HCT116 (cell line): ENCODE measurements around the gene DYNC2H1. TPM values are rescaled to one million over a fixed set of nuclear protein-coding genes. Genes with fewer than 3 reads are reported as not detected.

Source experiments
- ATAC-seq: fragments of 200-7000 bp; cut with Tn5 transposase; 2 replicates; pipeline ENCODE4 v1.9.1; 2020; ENCODE audit warnings: mild to moderate bottlenecking, moderate library complexity
- BruUV-seq: library from RNA; stranded (reverse); fragments of 400-500 nt; replicated peaks from 2 replicates; lab custom pipeline; 2021; lab: Mats Ljungman, UMichigan
- CTCF ChIA-PET: fragments of 300-600 bp; sonication (Branson Sonifier 250); formaldehyde crosslinking; loops from one replicate; lab custom pipeline; 2021; ENCODE audit warnings: antibody characterized with exemption; lab: Charles Lee
- POLR2A ChIA-PET: fragments of 300-600, 350-600 bp; sonication (Branson Sonifier 250); formaldehyde crosslinking; loops from one replicate; lab custom pipeline; 2021; ENCODE audit warnings: antibody characterized with exemption; lab: Charles Lee
- RAD21 ChIA-PET, 2 experiments: fragments of 300-600 bp; sonication (Branson Sonifier 250); formaldehyde crosslinking; loops; one replicate each; lab custom pipeline; 2023; ENCODE audit warnings: low total read pairs in 2 of 2; ENCODE audit not compliant: uncharacterized antibody in 2 of 2, unreplicated experiment in 2 of 2, low non-redundant PET in 1 of 2; lab: Charles Lee
- DNase-seq: peaks from one replicate; pipeline ENCODE4 v3.0.0-alpha.2; 2010; ENCODE audit warnings: low read depth, low spot score
- H2AFZ ChIP-seq: fragments of 200-600 bp; shearing (Covaris generic), sonication (generic); 2 replicates; pipeline ENCODE4 v1.6.1; 2017; ENCODE audit warnings: low read depth, mixed run types, mixed read lengths, antibody characterized with exemption, low read length; ENCODE audit not compliant: poor library complexity, severe bottlenecking
- H3K27ac ChIP-seq: 2 replicates; pipeline ENCODE4 v1.5.1; 2012; ENCODE audit warnings: low read depth, low read length
- H3K27me3 ChIP-seq: fragments of 200-600 bp; sonication (generic); 2 replicates; pipeline ENCODE4 v1.6.1; 2016; ENCODE audit warnings: mixed run types, low read length, mixed read lengths; ENCODE audit not compliant: insufficient read depth
- H3K36me3 ChIP-seq, 2 experiments: fragments of 200-500 bp in 1 of 2; fragments of 200-600 bp in 1 of 2; sonication (Bioruptor generic) in 1 of 2; sonication (generic) in 1 of 2; 2 replicates each; pipeline versions ENCODE4 v1.5.1 to v1.6.1; 2014 to 2016; ENCODE audit warnings: low read length in 2 of 2, inconsistent platforms in 1 of 2, mixed read lengths in 1 of 2, mixed run types in 1 of 2; ENCODE audit not compliant: insufficient read depth in 2 of 2, control insufficient read depth in 1 of 2
- H3K4me1 ChIP-seq, 2 experiments: fragments of 200-600 bp in 1 of 2; sonication (generic) in 1 of 2; 2 replicates each; pipeline versions ENCODE4 v1.5.1 to v1.6.1; 2012 to 2017; ENCODE audit warnings: low read length in 2 of 2, inconsistent platforms in 1 of 2, mild to moderate bottlenecking in 1 of 2, mixed read lengths in 1 of 2, mixed run types in 1 of 2, moderate library complexity in 1 of 2; ENCODE audit not compliant: insufficient read depth in 2 of 2, control insufficient read depth in 1 of 2
- H3K4me2 ChIP-seq: fragments of 200-600 bp; sonication (generic); 2 replicates; pipeline ENCODE4 v1.6.1; 2017; ENCODE audit warnings: mixed run types, low read length, mixed read lengths
- H3K4me3 ChIP-seq, 2 experiments: fragments of 200-600 bp in 1 of 2; sonication (generic) in 1 of 2; replicated peaks in 1 of 2; 2 replicates each; pipeline ENCODE4 v1.5.1; 2011 to 2016; ENCODE audit warnings: low read length in 2 of 2, control low read depth in 1 of 2, low read depth in 1 of 2, mild to moderate bottlenecking in 1 of 2, mixed read lengths in 1 of 2, mixed run types in 1 of 2
- H3K79me2 ChIP-seq: fragments of 200-600 bp; sonication (generic); 2 replicates; pipeline ENCODE4 v1.6.1; 2017; ENCODE audit warnings: mild to moderate bottlenecking, mixed run types, low read length, moderate library complexity, mixed read lengths; ENCODE audit not compliant: insufficient read depth
- H3K9ac ChIP-seq: fragments of 200-600 bp; sonication (generic); 2 replicates; pipeline ENCODE4 v1.6.1; 2016; ENCODE audit warnings: low read length, mixed read lengths
- H3K9me2 ChIP-seq: fragments of 200-600 bp; sonication (generic), shearing (Covaris generic); 2 replicates; pipeline ENCODE4 v1.6.1; 2017; ENCODE audit warnings: mixed run types, mild to moderate bottlenecking, moderate library complexity; ENCODE audit not compliant: insufficient read depth
- H3K9me3 ChIP-seq, 2 experiments: fragments of 200-500 bp in 1 of 2; fragments of 200-600 bp in 1 of 2; sonication (Bioruptor generic) in 1 of 2; sonication (generic) in 1 of 2; 2 replicates each; pipeline ENCODE4 v1.6.1; 2014 to 2017; ENCODE audit warnings: low read length in 2 of 2, mixed read lengths in 2 of 2, inconsistent platforms in 1 of 2, low read depth in 1 of 2, mild to moderate bottlenecking in 1 of 2, mixed run types in 1 of 2, moderate library complexity in 1 of 2; ENCODE audit not compliant: control insufficient read depth in 1 of 2, insufficient read depth in 1 of 2
- H4K20me1 ChIP-seq: fragments of 200-600 bp; sonication (generic), shearing (Covaris generic); 2 replicates; pipeline ENCODE4 v1.6.1; 2017; ENCODE audit warnings: mixed run types, mild to moderate bottlenecking, moderate library complexity; ENCODE audit not compliant: insufficient read depth
- ATF3 ChIP-seq: IDR thresholded peaks from 2 replicates; pipeline ENCODE4 v1.6.1; 2012
- CBX3 ChIP-seq: IDR thresholded peaks from 2 replicates; pipeline ENCODE4 v1.6.1; 2012; ENCODE audit warnings: low read depth
- CEBPB ChIP-seq: IDR thresholded peaks from 2 replicates; pipeline ENCODE4 v1.6.1; 2012; ENCODE audit warnings: low read depth
- ELF1 ChIP-seq: IDR thresholded peaks from 2 replicates; pipeline ENCODE4 v1.6.1; 2012; ENCODE audit warnings: low read depth, borderline replicate concordance
- EZH2 ChIP-seq: fragments of 200-600 bp; sonication (generic); IDR thresholded peaks from 2 replicates; pipeline ENCODE4 v1.6.1; 2017; ENCODE audit warnings: antibody characterized with exemption, mixed run types
- EZH2phosphoT487 ChIP-seq: fragments of 200-600 bp; IDR thresholded peaks from 2 replicates; pipeline ENCODE4 v1.6.1; 2018; ENCODE audit warnings: antibody characterized with exemption, borderline replicate concordance
- JUND ChIP-seq: IDR thresholded peaks from 2 replicates; pipeline ENCODE4 v1.6.1; 2012
- POLR2AphosphoS5 ChIP-seq: IDR thresholded peaks from 2 replicates; pipeline ENCODE4 v1.6.1; 2011; ENCODE audit warnings: mild to moderate bottlenecking, low read depth, low read length, moderate library complexity
- RAD21 ChIP-seq: IDR thresholded peaks from 2 replicates; pipeline ENCODE4 v1.6.1; 2012; ENCODE audit warnings: low read depth, mild to moderate bottlenecking
- SIN3A ChIP-seq: IDR thresholded peaks from 2 replicates; pipeline ENCODE4 v1.6.1; 2012; ENCODE audit warnings: low read depth
- SP1 ChIP-seq: IDR thresholded peaks from 2 replicates; pipeline ENCODE4 v1.6.1; 2012; ENCODE audit warnings: low read depth
- SRF ChIP-seq: IDR thresholded peaks from 2 replicates; pipeline ENCODE4 v1.6.1; 2012; ENCODE audit warnings: low read depth
- YY1 ChIP-seq: IDR thresholded peaks from 2 replicates; pipeline ENCODE4 v1.6.1; 2011; ENCODE audit warnings: low read length, low read depth, moderate library complexity, mild to moderate bottlenecking; ENCODE audit not compliant: insufficient replicate concordance; ENCODE audit errors: extremely low read depth
- ZFX ChIP-seq: fragments of 450-650 bp; IDR thresholded peaks from 2 replicates; pipeline ENCODE4 v1.6.1; 2017
- ZNF274 ChIP-seq: fragments of 200-500 bp; sonication (Bioruptor generic); IDR thresholded peaks from 2 replicates; pipeline ENCODE4 v1.6.1; 2014; ENCODE audit warnings: mild to moderate bottlenecking, low read depth, low read length, inconsistent platforms
- intact Hi-C: fragments of 100-400 bp; cut with micrococcal nuclease; formaldehyde crosslinking; loops from 2 replicates; pipeline ENCODE4 v1.10.0; 2022
- total RNA-seq: library from RNA; stranded (reverse); gene quantifications from one replicate; pipeline ENCODE4 v1.2.1, GENCODE V29; 2021; ENCODE audit not compliant: unreplicated experiment
- TF ChIP-seq, protein P1 (sequence below): IDR thresholded peaks from 2 replicates; pipeline ENCODE4 v1.6.1; 2011; ENCODE audit warnings: mild to moderate bottlenecking, low read length, moderate library complexity; ENCODE audit not compliant: insufficient replicate concordance; ENCODE audit errors: extremely low read depth

The DYNC2H1 gene
- total RNA-seq, 1 experiment from 2014 or later: 1.5 TPM

GRCh38 chr11:103494491-103494890 is 385.3 kb downstream of the DYNC2H1 start (continued):
- TF ChIP-seq JUND: no peak
- TF ChIP-seq ATF3: no peak
- TF ChIP-seq SP1: no peak
- no peak for TF ChIP-seq CEBPB
- no peak for TF ChIP-seq ZFX
- TF ChIP-seq SIN3A: no peak
- no peak for TF ChIP-seq ELF1

- DNase-seq: no peak
- no peak overlapping the region for H3K4me3 ChIP-seq
- no peaks in the 10 kb centered on the region for H3K79me2 ChIP-seq
- H3K4me1 ChIP-seq: no peaks in the 10 kb centered on the region
- intact Hi-C loops: no loop called here
- no peak overlapping the region for H3K4me2 ChIP-seq
- no peaks in the 10 kb centered on the region for H3K27me3 ChIP-seq
- TF ChIP-seq SRF: no peak
- no peak for TF ChIP-seq YY1
- TF ChIP-seq JUND: no peak
- TF ChIP-seq SP1: no peak
- TF ChIP-seq EZH2: no peak
- no peak for TF ChIP-seq SIN3A
- TF ChIP-seq ATF3: no peak
- no peak for TF ChIP-seq EZH2phosphoT487
- no peak for TF ChIP-seq ELF1
- no peak for TF ChIP-seq RAD21
- TF ChIP-seq CBX3: no peak
- no peak for TF ChIP-seq CEBPB
- no peak for TF ChIP-seq POLR2AphosphoS5
- TF ChIP-seq ZNF274: no peak
- TF ChIP-seq, protein P1, sequence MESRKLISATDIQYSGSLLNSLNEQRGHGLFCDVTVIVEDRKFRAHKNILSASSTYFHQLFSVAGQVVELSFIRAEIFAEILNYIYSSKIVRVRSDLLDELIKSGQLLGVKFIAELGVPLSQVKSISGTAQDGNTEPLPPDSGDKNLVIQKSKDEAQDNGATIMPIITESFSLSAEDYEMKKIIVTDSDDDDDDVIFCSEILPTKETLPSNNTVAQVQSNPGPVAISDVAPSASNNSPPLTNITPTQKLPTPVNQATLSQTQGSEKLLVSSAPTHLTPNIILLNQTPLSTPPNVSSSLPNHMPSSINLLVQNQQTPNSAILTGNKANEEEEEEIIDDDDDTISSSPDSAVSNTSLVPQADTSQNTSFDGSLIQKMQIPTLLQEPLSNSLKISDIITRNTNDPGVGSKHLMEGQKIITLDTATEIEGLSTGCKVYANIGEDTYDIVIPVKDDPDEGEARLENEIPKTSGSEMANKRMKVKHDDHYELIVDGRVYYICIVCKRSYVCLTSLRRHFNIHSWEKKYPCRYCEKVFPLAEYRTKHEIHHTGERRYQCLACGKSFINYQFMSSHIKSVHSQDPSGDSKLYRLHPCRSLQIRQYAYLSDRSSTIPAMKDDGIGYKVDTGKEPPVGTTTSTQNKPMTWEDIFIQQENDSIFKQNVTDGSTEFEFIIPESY: no peak
- TF ChIP-seq, all 23 proteins: peak for 0
- no TSS peak for BruUV-seq
- Histone ChIP-seq H3K36me3 (no peaks in the 10 kb centered on the region), H2AFZ (no peak overlapping the region), H3K9me2 (no peaks in the 10 kb centered on the region), H3K9ac (no peak overlapping the region), H4K20me1 (no peaks in the 10 kb centered on the region), H3K27ac (no peak overlapping the region), H3K9me3 (no peaks in the 10 kb centered on the region)
- ChIA-PET RAD21 (no interaction called here), CTCF (no interaction called here), POLR2A (no interaction called here)
- no peak for ATAC-seq
Measured at GRCh38 chr11:103497268-103497667, 388.0 kb downstream of the DYNC2H1 start.
